HTR-8/SVneo (cell line): ENCODE data around the gene RCOR1.
"Not testable (repeated sequence)": the region's sequence is repeated elsewhere in the genome, so short reads cannot be mapped to it uniquely, and the experiment has no call there.

Source experiments
- DNase-seq: peaks from one replicate; pipeline ENCODE4 v3.0.0; 2011; ENCODE audit warnings: low spot score, mixed read lengths; ENCODE audit not compliant: insufficient read length
- FAIRE-seq: peaks from 2 replicates; lab custom pipeline; 2011; peaks lifted over from hg19 to GRCh38; lab: Jason Lieb, UNC

Gene RCOR1

DNA sequence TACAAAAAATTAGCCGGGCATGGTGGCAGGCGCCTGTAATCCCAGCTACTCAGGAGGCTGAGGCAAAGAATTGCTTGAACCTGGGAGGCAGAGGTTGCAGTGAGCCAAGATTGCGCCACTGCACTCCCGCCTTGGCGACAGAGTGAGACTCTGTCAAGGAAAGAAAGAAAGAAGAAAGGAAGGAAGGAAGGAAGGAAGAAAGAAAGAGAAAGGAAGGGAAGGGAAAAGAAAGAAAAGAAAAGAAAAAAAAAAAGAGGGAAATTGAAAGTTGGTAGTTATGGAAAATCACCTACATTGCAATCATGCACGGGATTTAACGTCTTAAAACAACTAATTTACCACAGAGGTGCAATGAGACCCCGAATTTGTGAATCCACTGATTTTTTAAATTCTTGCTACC lies 173.3 kb downstream of the RCOR1 start:
- FAIRE-seq, DNase-seq: not testable (repeated sequence)

DNA sequence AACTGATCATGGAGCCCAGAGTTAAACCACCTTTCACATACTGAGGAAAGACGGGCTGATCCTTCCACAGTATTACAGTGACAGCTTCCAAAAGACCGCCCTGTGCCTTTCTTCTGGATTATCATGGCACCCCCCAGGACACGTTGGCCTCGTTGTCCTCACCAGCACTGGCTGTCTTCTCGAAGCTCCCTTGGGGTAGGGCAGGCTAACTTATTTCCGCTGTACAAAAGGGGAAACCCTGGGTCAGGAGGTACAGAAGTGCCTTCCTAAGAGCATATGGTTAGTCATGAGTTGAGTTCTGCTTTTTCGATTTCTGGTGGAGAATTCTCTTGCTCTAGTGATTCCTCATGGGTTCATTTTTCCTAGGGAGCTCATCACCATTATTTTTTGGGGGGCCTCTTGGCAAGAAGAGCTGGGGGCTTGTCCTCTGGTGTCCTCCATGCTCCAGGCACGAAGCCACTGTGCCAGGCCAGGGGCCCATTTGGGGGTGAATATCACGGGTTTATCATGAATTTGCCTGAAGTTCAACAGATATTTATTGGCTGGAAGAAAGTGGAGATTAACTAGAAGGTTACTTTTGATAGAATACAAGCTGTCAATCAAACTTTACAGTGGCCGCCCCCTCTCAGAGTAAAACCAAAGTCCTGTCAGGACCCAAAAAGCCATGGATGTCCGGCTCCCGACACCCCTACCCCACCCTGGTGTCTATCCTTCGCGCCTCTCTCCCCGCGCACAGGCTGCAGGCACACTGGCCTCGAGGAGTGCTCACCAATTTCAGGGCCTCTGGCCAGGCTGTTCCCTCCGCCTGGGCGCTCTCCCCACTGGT lies 176.0 kb downstream of the RCOR1 start:
- FAIRE-seq: no peak

DNA sequence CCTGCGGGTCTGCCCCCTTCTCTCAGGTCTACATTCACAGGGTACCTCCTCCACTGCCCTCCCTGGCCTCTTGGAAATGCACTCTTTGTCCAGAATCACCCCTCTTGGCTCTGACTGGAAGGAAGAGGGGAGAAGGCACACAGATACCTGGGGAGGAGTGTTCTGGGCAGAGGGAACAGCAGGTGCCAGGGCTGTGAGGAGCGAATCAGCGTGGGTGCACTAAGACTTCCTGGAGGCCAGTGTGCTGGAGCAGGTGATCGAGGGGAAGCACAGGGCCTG lies 176.5 kb downstream of the RCOR1 start:
- no peak for DNase-seq
- FAIRE-seq: no peak

More for the DNA sequence above, 176.0 kb downstream of the RCOR1 start:
- DNase-seq: no peak

DNA sequence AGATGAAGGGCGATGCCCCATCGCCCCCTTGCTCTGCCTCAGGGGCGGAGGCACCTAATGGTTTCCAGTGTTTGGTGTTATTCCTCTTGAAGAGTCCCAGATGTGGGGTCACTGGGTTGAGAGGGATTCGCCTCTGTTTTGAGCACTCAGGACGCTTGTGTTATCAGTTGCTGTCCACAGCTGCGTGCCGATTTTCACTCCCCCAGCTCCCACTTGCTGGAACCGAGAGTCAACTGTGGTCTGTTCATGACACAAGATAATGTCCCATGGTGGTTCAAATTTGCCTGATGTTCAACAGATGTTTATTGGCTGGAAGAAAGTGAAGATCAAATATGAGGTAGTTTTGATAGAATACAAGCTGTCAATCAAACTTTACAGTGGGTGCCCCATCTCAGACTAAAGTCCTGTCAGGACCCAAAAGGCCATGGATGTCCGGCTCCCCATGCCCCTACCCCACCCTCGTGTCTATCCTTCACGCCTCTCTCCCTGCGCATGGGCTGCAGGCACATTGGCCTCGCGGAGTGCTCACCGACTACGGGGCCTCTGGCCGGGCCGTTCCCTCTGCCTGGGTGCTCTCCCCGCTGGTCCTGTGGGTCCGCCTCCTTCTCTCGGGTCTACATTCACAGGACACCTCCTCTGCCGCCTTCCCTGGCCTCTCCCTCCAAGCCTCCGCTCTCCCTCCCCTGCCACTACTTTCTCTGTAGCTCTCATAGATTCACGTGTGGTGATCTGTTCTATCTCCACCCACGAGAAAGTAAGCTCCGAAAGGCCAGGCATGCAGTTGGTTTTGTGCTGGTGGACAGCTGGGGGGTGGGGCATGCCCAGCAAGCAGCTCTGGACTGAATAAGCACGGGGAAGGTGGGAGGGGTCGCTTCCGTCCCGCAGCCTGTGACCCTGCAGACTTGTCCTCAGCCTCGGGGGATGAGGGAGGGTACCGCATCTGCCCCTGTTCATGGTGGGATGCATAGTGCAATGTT lies 178.0 kb downstream of the RCOR1 start:
- DNase-seq (no peak), FAIRE-seq (no peak)

DNA sequence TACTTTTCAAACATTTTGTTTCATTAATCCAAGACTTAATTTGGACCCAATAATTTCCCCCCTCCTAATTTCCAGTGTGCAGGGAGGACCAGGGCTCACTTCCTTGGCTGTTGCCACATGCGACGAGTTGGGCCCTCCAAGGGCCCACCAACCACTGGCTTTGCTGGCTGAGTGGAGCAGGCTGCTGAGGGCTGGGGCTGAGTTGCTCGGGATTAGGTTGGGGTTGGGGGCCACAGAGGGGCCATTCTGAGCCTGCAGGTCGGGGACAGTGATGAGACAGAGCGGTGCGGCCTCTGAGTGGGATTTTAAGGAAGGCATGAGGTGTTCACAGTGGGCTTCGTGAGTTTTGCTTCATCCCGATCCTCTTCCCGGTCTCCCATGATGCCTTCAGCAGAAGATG lies 178.7 kb downstream of the RCOR1 start:
- no peak for FAIRE-seq
- no peak for DNase-seq

DNA sequence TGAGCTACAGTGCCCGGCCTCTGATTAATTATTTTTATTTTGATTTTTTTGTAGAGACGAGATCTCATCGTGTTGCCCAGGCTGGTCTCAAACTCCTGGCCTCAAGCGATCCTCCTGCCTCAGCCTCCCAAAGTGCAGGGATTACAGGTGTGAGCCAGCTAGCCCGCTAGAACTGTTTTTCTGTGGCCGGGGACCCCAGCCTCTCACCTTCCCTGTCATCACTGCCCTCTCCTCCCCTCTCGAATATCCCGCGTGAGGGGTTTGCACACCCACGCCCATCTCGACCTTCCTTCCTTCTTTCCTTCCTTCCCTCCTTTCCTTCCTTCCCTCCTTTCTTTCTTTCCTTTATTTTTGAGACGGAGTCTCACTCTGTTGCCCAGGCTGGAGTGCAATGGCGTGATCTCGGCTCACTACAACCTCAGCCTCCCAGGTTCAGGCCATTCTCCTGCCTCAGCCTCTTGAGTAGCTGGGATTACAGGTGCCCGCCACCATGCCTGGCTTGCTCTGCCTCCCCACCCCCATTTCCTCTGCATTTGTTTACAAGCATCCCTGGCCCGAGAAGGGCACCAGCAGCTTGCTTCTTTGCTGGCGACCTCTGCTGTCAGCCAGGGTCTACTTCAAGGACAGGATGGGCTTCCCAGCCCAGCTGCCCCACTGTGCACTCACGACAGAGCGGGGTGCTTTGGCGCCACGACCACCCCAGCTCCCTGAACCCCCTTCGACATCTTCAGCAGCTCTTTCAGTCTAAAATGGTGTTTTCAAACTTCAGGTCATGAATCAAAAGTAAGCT lies 180.5 kb downstream of the RCOR1 start:
- peak; percentile 44 for FAIRE-seq
- peak; percentile 62 for DNase-seq

DNA sequence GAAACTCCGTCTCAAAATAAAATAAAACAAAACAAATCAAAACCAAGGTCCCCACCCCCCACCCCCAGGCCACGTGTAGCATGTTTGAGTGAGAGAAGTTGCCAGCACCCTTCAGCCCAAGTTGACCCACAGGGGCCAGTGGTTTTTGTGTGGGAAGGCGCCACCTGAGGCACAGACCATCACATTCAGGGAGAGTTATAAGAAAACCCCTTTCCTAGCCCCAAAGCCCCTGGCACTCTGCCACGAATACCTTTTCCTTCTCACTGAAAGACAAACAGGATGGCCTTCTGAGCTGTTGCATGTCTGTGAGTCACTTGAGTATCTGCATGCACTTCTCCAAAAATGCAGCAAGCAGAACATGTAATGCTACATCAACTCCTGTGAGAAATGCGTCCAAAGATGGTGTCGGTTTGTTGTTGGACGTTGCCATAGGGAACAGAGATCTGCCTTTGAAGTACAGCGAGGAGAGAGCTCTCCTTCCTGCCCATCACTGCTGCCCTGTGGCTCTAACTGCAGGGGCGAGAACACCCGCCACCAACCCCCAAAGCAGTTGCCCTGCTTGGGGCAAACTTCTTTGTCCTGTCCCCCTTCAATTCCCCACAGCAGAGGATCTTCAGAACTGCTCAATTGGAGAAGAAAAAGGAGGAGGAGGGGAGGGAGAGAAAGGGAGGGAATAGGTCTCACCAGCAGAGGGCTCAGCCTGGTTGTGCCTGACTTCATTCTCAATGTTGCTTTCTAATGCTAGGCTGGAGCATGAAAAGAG lies 182.1 kb downstream of the RCOR1 start:
- DNase-seq (peak; percentile 80), FAIRE-seq (peak; percentile 52)

DNA sequence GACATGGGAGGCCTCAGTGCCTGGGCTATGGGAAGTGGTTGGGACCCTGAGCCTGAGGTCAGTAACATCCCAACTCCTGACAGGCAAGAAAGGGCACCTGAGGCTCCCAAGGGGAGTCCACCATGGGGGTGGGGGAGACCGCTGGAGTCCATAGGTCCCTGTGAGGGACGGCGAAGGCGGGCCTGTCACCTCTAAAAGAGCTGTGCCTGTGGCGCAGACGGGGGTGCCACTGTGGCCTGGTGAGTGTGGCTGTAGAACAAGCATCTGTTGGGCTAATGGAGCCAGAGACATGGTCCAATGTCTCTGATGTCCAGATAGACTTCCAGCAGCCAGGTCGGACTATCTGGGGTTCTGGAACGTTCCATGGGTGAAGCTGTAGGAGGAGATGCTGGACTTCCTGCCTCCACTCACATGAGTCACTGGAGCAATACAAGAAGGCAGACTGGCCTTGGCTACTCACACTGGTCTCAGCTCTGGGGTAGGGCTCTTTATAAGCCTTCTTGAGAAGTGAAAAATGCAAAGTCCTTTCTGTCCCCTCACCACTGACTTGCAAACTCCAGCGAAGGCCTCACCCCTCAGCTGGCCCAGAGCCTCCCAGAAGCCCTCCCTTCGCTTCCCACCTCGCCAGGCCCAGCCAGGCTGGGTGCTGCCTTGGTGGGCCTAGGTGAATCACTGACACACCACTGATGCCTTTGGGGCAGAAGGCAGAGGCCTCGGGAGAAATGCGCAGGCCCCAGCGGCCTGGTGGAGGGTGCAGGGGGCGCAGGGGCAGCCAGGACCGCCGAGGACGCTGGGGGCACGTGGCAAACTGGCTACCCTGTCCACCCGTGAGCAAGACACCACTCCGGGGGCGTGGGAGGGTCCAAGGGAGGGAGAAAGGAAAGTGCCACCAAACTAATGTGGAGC lies 183.7 kb downstream of the RCOR1 start:
- FAIRE-seq: no peak
- DNase-seq: no peak

DNA sequence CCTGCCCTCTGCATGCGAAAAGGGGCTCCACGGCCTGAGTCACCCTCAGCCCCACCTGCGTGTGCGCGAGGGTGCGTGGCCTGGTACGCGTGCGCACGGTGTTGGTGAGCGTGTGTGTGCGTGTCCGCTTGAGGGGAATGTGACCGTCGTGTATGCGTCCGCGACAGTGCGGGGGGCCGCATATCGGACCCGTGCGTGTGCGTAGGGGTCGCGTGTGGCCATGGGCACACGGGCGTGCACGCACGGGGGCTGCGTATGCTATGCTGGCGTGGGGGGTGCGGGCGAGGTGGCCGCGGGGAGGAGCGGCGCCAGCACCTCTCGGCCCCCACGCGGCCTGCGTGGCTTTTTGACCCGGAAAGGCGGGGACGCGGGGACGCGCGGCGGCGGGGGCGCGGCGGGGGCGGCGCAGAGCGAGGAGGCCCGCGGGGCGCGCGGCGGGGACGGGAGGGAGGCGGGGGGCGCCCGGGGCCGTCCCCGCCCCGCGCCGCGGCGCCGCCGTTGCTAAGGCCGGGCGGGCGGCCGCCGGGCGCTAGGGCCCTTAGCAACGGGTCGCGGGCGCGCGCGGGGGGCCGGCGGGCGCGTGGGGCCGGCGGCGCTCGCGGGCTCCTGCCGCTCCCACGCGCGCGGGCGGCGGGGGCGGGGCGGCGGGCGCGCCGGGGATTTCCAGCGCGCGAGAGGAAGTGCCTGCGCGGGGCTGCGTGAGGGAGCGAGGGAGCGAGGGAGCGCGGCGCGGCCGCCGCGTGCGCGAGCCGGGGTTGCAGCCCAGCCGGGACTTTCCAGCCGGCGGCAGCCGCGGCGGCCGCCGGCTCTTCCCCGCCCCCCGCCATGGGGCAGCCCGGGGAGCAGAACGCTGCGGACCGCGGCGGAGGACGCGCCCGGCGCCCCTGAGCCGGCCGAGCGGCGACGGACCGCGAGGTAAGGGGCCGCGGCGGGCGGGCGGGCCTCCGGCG lies 184.6 kb downstream of the RCOR1 start, which contains the start of gene TRAF3:
Gene TRAF3 (plus strand): TSS at position 689 of the 950 bp plus-strand sequence. CDS start 92,753 bp downstream, outside the sequence.
- FAIRE-seq (no peak), DNase-seq (peak; percentile 59)

DNA sequence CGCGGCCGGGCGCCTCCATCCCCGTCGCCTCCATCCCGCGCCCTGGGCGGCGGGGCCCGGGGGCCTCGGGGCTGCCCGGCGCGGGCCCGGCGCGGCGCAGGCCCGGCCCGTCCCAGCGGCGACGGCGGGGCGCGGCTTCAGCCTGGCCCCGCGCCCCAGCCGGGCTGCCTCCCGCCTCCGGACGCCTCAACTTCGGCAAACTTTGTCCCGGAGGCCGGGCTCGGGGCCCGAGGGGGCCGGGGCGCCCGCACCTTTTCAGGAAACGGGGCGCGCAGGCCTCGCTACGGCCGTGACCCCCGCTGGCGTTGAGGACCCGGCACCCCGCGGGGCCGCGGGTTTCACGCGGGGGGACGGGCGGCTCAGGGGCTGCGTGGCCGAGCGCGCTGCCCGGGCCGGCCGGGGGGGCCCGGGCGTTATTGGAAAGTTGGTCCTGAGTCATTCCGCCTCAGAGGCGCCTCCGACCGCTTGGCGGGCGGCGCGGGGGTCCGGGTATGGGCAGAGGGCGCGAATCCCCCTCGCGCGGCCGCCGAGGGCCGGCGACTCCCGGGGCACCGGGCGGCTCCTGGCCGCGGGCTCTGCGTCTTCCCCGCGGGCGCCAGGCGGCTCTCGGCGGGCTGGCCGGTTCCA lies 185.4 kb downstream of the RCOR1 start:
- no peak for FAIRE-seq
- no peak for DNase-seq

DNA sequence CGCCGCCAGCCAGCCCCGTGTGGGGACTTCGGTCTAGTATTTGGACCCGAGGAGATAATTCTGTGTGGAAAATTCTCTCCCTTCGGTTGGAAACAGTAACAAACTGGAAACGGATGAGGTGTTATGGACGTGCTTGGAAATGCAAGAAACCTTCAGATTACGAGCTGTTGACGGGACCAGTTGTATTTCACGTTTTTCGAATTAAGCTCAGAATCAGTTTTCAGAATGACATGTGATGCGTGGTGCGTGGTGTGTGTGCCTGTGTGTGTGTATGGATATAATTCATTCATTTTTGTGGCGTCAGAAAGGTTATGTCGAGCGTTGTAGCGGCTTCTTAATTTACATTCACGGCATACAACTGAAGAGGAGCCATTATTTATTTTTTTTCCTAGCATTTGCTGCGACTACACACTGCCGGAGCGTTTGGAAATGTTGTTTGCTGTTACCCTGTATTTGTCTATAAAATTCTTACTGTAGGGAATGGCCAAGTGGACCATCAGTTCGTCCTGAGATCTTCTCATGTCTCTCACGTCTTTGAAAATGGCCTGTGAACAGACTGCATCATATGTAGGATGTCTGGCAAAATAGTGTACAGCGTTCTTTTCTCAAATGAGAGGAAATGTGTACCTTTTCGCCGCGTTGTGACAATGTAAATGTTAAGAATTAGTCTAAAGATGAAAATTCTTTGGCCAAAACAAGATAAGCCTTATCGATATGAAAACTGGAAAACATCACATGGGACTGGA lies 186.1 kb downstream of the RCOR1 start:
- no peak for FAIRE-seq
- DNase-seq: no peak

DNA sequence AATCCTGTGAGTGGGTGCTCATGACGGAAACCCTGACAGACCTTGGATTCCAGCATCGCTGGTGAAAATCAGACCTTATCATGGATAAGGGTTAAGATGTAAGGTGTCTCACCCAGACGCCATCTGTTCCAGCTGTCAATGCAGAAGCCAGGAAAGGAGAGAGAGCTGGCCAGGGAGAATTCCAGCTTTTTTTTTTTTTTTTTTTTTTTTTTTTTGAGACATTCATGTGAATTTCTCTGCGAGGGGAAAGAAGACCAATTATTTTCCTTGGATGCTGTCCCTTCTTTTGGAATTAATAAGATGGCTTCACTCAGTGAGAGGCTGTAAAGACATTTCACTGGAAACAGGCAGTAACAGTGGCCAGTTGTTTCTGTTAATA lies 186.6 kb downstream of the RCOR1 start:
- no peak for DNase-seq

DNA sequence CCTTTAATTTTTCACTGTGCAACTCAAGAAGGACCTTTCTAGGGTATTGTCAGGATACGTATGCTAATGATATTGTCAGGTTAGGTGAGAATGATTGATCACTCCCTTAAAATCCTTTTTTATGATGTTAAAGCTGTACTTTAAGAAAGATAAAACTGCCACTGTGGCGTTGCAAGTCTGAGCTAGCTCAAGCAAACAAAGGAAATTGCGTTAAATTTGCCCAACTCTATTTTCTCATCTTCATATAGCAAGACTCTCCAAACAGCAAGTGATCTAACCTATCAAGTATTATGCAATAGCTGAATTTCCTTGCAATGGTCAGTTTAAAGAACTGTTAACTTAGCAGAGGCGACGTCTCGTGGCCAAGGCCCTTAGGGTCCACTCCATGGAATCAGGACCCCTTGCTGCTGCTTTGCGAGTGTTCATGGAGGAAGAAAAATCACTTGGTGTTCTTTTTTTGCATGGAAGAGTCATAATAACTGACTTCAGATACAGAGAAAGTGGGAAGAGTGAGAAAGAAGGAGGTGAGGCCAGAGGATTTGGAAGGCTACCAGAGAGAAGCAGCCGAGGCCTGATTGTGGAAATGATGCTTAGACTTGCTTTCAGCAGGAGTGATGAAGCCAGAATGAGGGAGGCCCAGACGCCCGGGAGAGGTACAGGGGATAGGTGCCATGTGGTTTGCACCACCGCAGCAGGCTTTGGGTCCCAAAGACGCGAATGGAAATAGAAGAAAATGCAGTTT lies 187.3 kb downstream of the RCOR1 start:
- DNase-seq: no peak
- FAIRE-seq: no peak

More for the DNA sequence above, 186.6 kb downstream of the RCOR1 start:
- no peak for FAIRE-seq
